T-helper 1 cell (primary cell): Measurements from ENCODE around the gene CPNE1.
"Not testable (repeated sequence)": the region's sequence is repeated elsewhere in the genome, so short reads cannot be mapped to it uniquely, and the experiment has no call there.

Experiments
- DNase-seq, 5 donors: peaks; one replicate each; pipeline ENCODE4 v3.0.0-alpha.2; 2012 to 2020

CPNE1 gene

DNA sequence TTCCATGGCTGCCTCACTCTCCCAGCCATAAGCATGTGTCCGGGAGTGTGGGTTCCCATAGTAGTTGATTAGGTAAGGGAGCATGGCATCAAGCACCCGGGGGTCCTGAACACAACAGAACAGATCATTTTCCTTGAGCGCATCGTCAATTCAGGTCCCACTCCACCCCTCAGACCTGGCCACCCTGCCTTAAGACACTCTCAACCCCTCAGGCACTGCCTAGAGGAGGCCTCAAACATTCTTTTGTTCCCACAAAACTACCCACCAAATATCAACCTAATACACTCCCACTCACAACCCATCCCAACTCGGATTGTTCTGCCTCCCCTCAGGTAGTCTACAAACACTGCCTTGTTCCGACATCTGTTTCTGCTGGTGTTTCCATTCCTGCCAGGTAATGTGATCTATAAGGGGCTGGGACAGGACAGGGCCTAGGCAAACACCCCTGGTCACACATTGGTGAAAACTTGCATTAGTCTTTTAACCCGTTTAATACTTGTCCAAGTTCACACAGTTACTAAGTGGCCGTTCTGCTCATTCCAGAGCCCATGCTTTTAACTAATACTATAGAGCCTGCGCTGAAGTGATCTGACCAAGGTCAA is 33.1 kb upstream of the CPNE1 start:
- no peak for DNase-seq

GRCh38 chr20:35695978-35696377 is 31.3 kb upstream of the CPNE1 start:
- DNase-seq = no peak

GRCh38 chr20:35695245-35695749 is 30.6 kb upstream of the CPNE1 start:
- DNase-seq = no peak

DNA sequence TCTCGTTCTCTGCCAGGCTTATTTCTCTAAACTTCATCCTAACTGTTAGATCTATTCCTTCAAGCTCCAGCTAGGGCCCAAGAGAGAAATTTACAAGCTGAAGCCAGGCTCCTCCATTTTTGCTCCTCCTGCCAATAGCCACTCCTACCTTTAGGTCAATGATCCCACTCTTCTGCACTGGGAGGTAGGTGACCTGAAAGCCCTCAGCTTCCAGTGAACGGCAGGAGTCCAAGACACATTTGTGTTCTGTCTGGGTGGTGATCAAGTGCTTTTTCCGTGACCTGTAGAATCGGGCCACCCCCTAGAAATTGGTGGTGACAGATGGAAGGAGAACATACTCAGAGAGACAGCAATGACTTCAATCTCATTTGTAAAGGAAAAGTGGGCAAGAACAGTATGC is 25.6 kb upstream of the CPNE1 start:
- no peak for DNase-seq

DNA sequence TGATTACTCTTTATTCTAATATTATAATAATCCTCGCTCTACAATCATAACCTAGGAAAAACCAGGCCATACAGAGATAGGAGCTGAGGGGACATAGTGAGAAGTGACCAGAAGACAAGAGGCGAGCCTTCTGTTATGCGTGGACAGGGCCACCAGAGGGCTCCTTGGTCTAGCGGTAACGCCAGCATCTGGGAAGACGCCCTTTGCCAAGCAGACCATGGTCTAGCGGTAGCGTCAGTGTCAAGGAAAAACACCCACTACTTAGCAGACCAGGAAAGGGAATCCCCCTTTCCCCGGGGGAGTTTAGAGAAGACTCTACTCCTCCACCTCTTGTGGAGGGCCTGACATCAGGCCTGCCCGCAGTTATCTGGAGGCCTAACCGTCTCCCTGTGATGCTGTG is 22.2 kb upstream of the CPNE1 start:
- not testable (repeated sequence) for DNase-seq

- not testable (repeated sequence) for DNase-seq
Observed at GRCh38 chr20:35685368-35685767, 20.7 kb upstream of the CPNE1 start.

GRCh38 chr20:35681960-35682359 is 17.3 kb upstream of the CPNE1 start:
- DNase-seq = no peak

GRCh38 chr20:35680452-35681183 is 15.9 kb upstream of the CPNE1 start:
- no peak for DNase-seq

DNA sequence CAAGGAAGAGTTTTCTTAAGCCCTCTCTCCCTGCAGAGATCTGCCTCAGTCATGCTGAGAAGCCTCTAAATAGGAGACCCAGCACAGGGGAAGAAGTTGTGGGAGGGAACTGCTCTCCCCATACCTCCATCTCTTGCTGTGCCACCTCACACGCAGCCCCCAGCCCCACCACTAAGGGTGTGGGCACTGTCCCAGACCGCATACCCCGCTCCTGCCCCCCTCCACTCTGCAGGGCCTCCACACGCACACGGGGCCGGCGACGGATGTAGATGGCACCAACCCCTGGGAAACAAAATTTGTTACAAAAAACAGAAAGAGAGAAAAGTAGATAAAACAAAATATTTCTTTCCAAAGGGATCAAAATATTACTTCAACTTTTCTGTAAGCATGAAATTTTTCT is 10.2 kb upstream of the CPNE1 start:
- DNase-seq = no peak

DNA sequence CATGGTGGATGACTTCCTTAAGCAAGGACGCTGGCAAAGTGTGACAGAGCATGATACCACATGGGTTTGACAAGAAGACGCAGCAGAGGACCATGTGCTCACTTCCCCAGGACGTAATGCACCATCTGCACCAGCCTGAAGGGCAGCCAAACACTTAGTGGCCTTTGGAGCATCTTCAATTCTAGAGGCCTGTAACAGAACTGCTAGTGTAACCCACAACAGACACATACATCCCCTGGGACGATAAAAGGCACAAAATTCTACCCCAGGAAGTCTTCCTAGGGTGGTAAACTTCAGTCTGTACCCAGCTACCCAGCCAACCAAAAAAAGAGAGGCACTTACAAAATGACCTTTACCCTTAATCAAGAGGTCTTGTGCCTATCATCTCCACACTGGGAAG is 9.2 kb upstream of the CPNE1 start:
- DNase-seq = no peak

- DNase-seq = no peak
Observed at GRCh38 chr20:35669681-35670080, 5.0 kb upstream of the CPNE1 start.

DNA sequence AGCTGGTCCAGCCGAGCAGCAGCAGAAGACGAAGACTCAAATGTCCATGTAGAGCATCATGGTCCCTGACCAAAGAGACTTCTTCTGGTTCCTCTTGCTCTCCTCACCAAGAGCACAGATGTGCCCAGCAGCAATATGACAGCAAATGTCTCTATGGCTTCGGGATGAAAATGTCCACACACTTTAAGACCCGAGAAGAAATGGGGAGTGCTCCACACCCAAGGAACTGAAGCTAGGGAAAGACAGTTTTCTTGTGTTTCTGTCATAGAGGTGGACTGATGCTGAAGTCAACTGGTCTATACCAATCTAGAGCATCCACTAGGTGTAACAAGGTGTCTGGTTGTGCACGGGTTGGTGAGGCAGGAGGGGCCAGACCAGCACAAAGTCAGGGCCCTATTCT is 4.5 kb upstream of the CPNE1 start:
- no peak for DNase-seq

DNA sequence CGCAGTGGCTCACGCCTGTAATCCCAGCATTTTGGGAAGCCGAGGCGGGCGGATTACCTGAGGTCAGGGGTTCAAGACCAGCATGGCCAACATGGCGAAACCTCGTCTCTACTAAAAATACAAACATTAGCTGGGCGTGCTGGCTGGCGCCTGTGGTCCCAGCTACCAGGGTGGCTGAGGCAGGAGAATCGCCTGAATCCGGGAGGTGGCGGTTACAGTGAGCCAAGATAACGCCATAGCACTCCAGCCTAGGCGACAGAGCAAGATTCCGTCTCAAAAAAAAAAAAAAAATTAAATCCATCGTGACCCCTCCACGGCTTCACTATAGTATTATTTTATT is 1.2 kb upstream of the CPNE1 start:
- no peak for DNase-seq

DNA sequence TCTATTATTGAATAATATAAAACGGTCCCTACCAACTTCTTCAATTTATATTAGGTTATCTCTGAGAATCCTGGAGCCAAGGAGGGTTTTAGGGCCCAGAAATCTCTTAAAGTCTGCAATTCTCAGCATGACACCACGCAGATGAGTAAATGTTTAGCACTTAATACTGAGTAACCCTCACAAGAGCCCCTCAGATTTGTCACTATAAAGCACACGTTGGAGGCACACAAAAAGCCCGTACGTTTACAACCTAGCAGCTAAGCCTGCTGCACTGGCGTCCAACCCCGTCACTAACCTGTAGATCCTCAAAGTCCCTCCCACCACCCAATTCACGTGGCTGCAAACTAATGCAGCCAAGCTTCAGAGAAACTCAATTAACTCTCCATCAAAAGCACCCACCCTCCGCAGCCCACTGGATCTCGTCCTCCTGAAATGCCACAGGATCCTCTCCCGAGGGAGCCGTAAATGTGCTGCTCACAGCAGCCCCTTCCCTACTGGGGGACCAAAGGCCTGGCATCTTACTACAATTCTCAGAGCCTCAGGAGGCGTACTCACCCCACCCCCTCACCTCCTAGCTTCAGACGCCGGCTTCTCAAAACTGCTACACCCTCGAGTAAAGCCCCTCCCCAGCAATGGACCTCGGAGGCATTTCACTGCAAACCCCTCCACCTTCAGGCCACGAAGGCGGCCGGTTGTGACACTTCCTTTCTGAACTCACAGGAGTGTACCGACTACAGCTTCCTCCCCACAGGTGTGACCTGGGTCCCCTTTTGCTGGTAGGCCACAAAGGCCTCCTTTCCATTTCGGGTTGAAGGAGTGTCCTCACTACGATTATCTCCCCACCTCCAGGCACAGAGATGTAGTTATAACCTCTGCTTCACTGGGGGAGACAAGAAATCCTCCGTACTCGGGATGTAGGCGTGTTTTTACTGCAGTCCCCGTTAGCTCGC is 909 bp downstream of the CPNE1 start:
- peak; percentile 48 to 71 (median 53) for DNase-seq

- DNase-seq = peak in 1 of 5 donors; percentile 23
Observed at GRCh38 chr20:35662551-35662950, 2.1 kb downstream of the CPNE1 start.

DNA sequence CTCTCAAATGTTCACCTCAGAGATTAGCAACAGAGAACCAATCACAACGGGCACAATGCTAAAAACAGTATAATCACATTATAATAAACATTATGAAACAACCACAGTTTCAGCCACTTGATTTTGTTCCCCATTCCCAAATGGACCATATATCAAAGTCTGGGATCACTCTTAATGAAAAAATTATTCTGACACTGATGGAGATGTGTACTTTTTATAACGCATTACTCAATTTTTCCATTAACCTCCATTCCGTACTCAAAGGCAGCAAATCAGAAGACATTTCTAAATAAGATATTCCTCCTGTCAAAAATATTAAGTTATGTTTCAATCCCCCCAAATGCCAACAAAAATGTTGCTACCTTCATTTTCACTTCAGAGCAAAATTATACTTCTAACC is 2.8 kb downstream of the CPNE1 start:
- DNase-seq = no peak

GRCh38 chr20:35661053-35661452 is 3.6 kb downstream of the CPNE1 start:
- peak in 1 of 5 donors; percentile 46 for DNase-seq

- peak in 1 of 5 donors; percentile 5 for DNase-seq
Observed at GRCh38 chr20:35660122-35660937, 4.4 kb downstream of the CPNE1 start.

DNA sequence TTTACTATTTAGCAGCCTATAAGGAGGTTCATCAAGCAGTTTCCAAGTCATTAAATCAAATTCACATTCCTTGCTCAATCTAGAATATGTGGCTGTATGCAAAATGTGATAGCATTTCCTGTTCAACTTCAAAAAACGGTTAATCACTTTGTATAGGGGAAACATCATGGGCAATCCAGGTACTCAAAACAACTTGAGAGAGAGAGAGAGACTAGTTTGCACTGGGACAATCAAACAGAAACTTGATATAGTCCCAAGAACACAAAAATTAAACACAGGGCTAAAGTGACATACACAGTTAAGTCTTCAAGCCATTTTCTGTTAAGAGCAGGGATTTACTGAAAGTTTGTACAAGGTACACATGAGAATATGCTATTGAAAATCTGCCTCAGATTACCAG is 7.4 kb downstream of the CPNE1 start:
- no peak for DNase-seq

- no peak for DNase-seq
Observed at GRCh38 chr20:35654415-35654814, 10.3 kb downstream of the CPNE1 start.

GRCh38 chr20:35653893-35654292 is 10.8 kb downstream of the CPNE1 start:
- DNase-seq = no peak

DNA sequence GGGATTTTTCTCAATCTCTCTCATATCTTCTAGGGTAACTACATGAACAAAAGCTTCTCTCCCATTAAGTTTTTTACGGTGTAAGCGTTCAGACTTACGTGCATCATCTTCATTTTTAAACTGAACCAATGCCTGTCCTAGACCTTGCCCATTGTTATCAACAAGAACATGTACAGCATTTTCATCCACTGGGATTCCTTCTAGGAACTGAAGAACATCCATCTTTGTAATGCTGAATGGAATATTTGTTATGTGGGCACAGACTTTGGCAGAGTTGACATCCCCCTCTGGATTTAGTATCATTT is 11.3 kb downstream of the CPNE1 start:
- no peak for DNase-seq
